Astrocyte (in vitro differentiated cells and primary cell): ENCODE data around the gene MTHFS. TPM values are rescaled to one million over a fixed set of nuclear protein-coding genes. Genes with fewer than 3 reads are reported as not detected.
A peak's percentile ranks its signal among the peaks of the same experiment; 100 is the strongest.

Source experiments
- DNase-seq: peaks from one replicate; pipeline ENCODE4 v3.0.0-alpha.2; 2010; ENCODE audit warnings: low read depth
- FAIRE-seq: peaks from 2 replicates; lab custom pipeline; 2011; peaks lifted over from hg19 to GRCh38; lab: Jason Lieb, UNC
- H2AFZ ChIP-seq: 2 replicates; pipeline ENCODE4 v1.6.0; 2012; ENCODE audit warnings: low read depth, low read length, inconsistent platforms
- H3K27ac ChIP-seq: 2 replicates; pipeline ENCODE4 v1.5.1; 2011; ENCODE audit warnings: low read depth, low read length, inconsistent platforms
- H3K27me3 ChIP-seq: 2 replicates; pipeline ENCODE4 v1.6.0; 2011; ENCODE audit warnings: low read length, inconsistent platforms; ENCODE audit not compliant: insufficient read depth
- H3K36me3 ChIP-seq: 2 replicates; pipeline ENCODE4 v1.5.1; 2011; ENCODE audit warnings: low read length, inconsistent platforms; ENCODE audit not compliant: insufficient read depth
- H3K4me1 ChIP-seq: 2 replicates; pipeline ENCODE4 v1.5.1; 2011; ENCODE audit warnings: low read length, inconsistent platforms; ENCODE audit not compliant: insufficient read depth
- H3K4me2 ChIP-seq: 2 replicates; pipeline ENCODE4 v1.6.0; 2012; ENCODE audit warnings: low read length, inconsistent platforms
- H3K4me3 ChIP-seq: 2 replicates; pipeline ENCODE4 v1.5.1; 2011; ENCODE audit warnings: low read depth, mild to moderate bottlenecking, low read length, inconsistent platforms; ENCODE audit not compliant: insufficient read depth
- H3K79me2 ChIP-seq: 2 replicates; pipeline ENCODE4 v1.6.0; 2012; ENCODE audit warnings: mild to moderate bottlenecking, low read length, inconsistent platforms; ENCODE audit not compliant: insufficient read depth
- H3K9ac ChIP-seq: 2 replicates; pipeline ENCODE4 v1.6.0; 2012; ENCODE audit warnings: mild to moderate bottlenecking, low read length, inconsistent platforms
- H3K9me3 ChIP-seq: 2 replicates; pipeline ENCODE4 v1.5.1; 2012; ENCODE audit warnings: low read depth, mild to moderate bottlenecking, low read length, inconsistent platforms; ENCODE audit not compliant: insufficient read depth
- H4K20me1 ChIP-seq: 2 replicates; pipeline ENCODE4 v1.6.0; 2012; ENCODE audit warnings: low read length, inconsistent platforms; ENCODE audit not compliant: insufficient read depth
- H3K27ac Mint-ChIP-seq: one replicate; pipeline ENCODE4 v1.8.0; 2021; ENCODE audit warnings: mild to moderate bottlenecking, mixed read lengths; ENCODE audit not compliant: unreplicated experiment
- H3K27me3 Mint-ChIP-seq: one replicate; pipeline ENCODE4 v1.8.0; 2021; ENCODE audit warnings: low read depth, mixed read lengths; ENCODE audit not compliant: unreplicated experiment
- H3K36me3 Mint-ChIP-seq: one replicate; pipeline ENCODE4 v1.8.0; 2021; ENCODE audit warnings: low read depth, mixed read lengths; ENCODE audit not compliant: unreplicated experiment
- H3K4me1 Mint-ChIP-seq: one replicate; pipeline ENCODE4 v1.8.0; 2021; ENCODE audit warnings: low read depth, mixed read lengths; ENCODE audit not compliant: unreplicated experiment
- H3K4me3 Mint-ChIP-seq: one replicate; pipeline ENCODE4 v1.8.0; 2021; ENCODE audit warnings: mild to moderate bottlenecking, moderate library complexity, mixed read lengths; ENCODE audit not compliant: unreplicated experiment
- H3K9me3 Mint-ChIP-seq: one replicate; pipeline ENCODE4 v1.8.0; 2021; ENCODE audit warnings: mild to moderate bottlenecking, mixed read lengths; ENCODE audit not compliant: unreplicated experiment
- CTCF ChIP-seq: IDR thresholded peaks from 2 replicates; pipeline ENCODE4 v1.5.1; 2011; ENCODE audit warnings: low read depth, mild to moderate bottlenecking, inconsistent platforms, low read length, moderate library complexity; ENCODE audit not compliant: insufficient read depth
- EZH2 ChIP-seq: IDR thresholded peaks from 2 replicates; pipeline ENCODE4 v1.6.1; 2012; ENCODE audit warnings: mild to moderate bottlenecking, low read length, inconsistent platforms; ENCODE audit not compliant: insufficient read depth
- total RNA-seq: library from RNA; stranded (reverse); gene quantifications from 2 replicates; pipeline ENCODE4 v1.2.1, GENCODE V29; 2021

Gene MTHFS
- total RNA-seq, 1 donor from 2014 or later, result 20.0 TPM

DNA sequence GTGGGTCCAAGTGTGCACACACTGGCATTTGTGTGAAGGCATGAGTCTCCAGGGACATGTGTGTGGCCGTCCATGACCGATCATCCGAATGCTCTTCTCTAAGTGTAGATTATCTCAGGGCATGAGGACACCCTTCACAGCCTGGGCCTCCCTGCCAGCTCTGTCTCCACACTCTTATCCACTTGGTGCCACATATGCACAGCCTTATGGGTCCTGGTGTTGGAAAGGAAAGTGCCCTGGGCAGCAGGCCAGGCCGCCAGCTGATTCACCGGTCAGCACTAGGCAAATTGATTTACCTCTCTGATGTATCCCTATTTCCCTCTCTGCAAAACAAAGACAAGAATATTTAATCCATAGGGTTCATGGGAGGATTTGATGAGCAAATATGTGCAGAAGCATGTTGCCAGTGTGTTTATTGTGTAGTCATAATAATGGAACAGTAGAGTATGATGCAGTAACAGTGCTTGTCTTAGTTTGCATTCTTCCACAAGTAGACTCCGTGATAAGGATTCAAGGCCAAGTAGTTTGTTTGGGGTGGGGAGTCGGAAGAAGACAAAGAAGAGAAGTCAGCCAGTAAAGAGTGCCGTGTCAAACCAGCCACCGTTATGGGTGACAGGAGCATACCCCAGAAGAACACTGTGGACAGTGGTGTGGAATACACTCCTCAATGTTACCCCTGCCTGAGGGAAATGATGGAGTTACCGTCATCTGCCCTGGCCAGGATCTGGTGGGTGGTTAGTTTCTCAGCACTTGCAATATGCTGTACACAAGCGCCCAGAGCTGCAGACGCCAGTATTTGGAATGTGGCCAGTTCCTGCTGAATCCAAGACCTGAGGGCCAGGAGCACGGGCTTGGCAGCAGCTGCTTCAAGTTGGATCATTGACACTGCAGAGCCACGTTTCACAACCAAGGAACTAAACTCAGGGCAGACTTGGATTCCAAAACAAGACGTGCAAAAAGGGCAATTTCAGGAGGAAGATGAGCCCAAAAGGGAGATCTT lies 85.1 kb downstream of the MTHFS start:
- H3K27ac ChIP-seq, result no peak overlapping the region

DNA sequence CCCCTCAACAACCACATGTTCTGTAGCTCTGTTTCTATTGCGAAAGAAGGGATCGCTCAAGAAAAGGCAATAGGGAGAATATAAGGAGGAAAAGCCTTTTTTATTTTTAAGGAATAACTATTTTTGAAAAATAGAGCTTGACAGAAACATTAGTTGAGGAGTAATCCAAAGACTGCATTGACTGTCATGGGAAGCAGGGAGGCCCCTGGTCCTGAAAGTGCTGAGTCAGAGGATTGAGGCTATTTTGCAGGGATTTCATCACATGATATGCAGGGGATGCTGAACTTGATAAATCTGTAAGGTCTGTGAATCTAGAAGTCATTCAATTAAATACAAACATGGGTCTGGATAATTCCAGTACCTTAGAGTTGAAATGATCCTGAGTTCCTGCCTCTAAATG lies 92.0 kb downstream of the MTHFS start:
- Histone ChIP-seq H3K36me3 (no peaks in the 10 kb centered on the region), H3K4me2 (no peak overlapping the region), H3K9ac (no peak overlapping the region), H2AFZ (no peak overlapping the region), H3K27ac (no peak overlapping the region), H3K9me3 (no peaks in the 10 kb centered on the region), H3K79me2 (no peaks in the 10 kb centered on the region), H4K20me1 (no peaks in the 10 kb centered on the region), H3K4me1 (no peaks in the 10 kb centered on the region), H3K4me3 (no peak overlapping the region), H3K27me3 (no peaks in the 10 kb centered on the region)
- H3K9me3 Mint-ChIP-seq, result peaks cover 8% of the 10 kb centered on the region
- TF ChIP-seq CTCF (no peak), EZH2 (no peak)
- H3K4me3 Mint-ChIP-seq, result no peak overlapping the region
- no peak overlapping the region for H3K27ac Mint-ChIP-seq
- DNase-seq (no peak), FAIRE-seq (no peak)
- peaks cover 3% of the 10 kb centered on the region for H3K36me3 Mint-ChIP-seq
- peaks cover 2% of the 10 kb centered on the region for H3K4me1 Mint-ChIP-seq
- H3K27me3 Mint-ChIP-seq, result no peaks in the 10 kb centered on the region

More for the DNA sequence above, 85.1 kb downstream of the MTHFS start:
- FAIRE-seq (no peak), DNase-seq (peak; percentile 48)
- Histone ChIP-seq H4K20me1 (no peaks in the 10 kb centered on the region), H2AFZ (no peak overlapping the region), H3K4me1 (no peaks in the 10 kb centered on the region), H3K9ac (no peak overlapping the region), H3K79me2 (no peaks in the 10 kb centered on the region), H3K27me3 (no peaks in the 10 kb centered on the region), H3K4me2 (no peak overlapping the region), H3K36me3 (no peaks in the 10 kb centered on the region), H3K4me3 (no peak overlapping the region), H3K9me3 (no peaks in the 10 kb centered on the region)
- Mint-ChIP-seq H3K36me3 (peaks cover 5% of the 10 kb centered on the region), H3K27ac (no peak overlapping the region), H3K4me3 (no peak overlapping the region), H3K4me1 (no peaks in the 10 kb centered on the region), H3K27me3 (no peaks in the 10 kb centered on the region), H3K9me3 (peaks cover 8% of the 10 kb centered on the region)
- TF ChIP-seq EZH2, result no peak
- no peak for TF ChIP-seq CTCF

- FAIRE-seq, result no peak
- H3K79me2 ChIP-seq, result no peaks in the 10 kb centered on the region
- H3K4me3 ChIP-seq, result no peak overlapping the region
Observed at GRCh38 chr15:79798311-79798710, 98.5 kb downstream of the MTHFS start.

More at GRCh38 chr15:79798311-79798710, 98.5 kb downstream of the MTHFS start:
- no peaks in the 10 kb centered on the region for H4K20me1 ChIP-seq
- no peak overlapping the region for H3K27ac ChIP-seq
- no peaks in the 10 kb centered on the region for H3K27me3 ChIP-seq
- H3K9me3 ChIP-seq, result no peaks in the 10 kb centered on the region
- DNase-seq, result no peak
- H3K36me3 Mint-ChIP-seq, result no peaks in the 10 kb centered on the region
- no peaks in the 10 kb centered on the region for H3K4me1 Mint-ChIP-seq
- TF ChIP-seq EZH2 (no peak), CTCF (no peak)
- H3K36me3 ChIP-seq, result no peaks in the 10 kb centered on the region
- no peak overlapping the region for H3K9ac ChIP-seq
- H3K4me2 ChIP-seq, result no peak overlapping the region
- H2AFZ ChIP-seq, result no peak overlapping the region
- no peaks in the 10 kb centered on the region for H3K27me3 Mint-ChIP-seq
- no peak overlapping the region for H3K27ac Mint-ChIP-seq
- H3K4me3 Mint-ChIP-seq, result no peak overlapping the region
- H3K9me3 Mint-ChIP-seq, result no peaks in the 10 kb centered on the region
- H3K4me1 ChIP-seq, result no peaks in the 10 kb centered on the region
